ENCODE data around the gene JADE3.

- no peak for TF ChIP-seq EZH2 (IDR thresholded peaks at IDR 0.05; ENCODE audit: insufficient read depth, poor library complexity, severe bottlenecking)
- no peak for TF ChIP-seq EZH2phosphoT487 (IDR thresholded peaks at IDR 0.05; ENCODE audit: insufficient read depth, low read depth)
Measured at GRCh38 chrX:46953137-46953527, 40.9 kb downstream of the JADE3 start.

Measured in GM23248 (cell line).